HG03565 (cell line): ENCODE results near the gene SLC7A11.
A peak's percentile ranks its signal among the peaks of the same experiment; 100 is the strongest.

Experiments
- ATAC-seq: cut with Tn5 transposase; IDR thresholded peaks from one replicate; pipeline ENCODE4 v1.9.1; 2021; ENCODE audit warnings: mild to moderate bottlenecking, moderate library complexity; ENCODE audit not compliant: unreplicated experiment

The SLC7A11 gene

DNA sequence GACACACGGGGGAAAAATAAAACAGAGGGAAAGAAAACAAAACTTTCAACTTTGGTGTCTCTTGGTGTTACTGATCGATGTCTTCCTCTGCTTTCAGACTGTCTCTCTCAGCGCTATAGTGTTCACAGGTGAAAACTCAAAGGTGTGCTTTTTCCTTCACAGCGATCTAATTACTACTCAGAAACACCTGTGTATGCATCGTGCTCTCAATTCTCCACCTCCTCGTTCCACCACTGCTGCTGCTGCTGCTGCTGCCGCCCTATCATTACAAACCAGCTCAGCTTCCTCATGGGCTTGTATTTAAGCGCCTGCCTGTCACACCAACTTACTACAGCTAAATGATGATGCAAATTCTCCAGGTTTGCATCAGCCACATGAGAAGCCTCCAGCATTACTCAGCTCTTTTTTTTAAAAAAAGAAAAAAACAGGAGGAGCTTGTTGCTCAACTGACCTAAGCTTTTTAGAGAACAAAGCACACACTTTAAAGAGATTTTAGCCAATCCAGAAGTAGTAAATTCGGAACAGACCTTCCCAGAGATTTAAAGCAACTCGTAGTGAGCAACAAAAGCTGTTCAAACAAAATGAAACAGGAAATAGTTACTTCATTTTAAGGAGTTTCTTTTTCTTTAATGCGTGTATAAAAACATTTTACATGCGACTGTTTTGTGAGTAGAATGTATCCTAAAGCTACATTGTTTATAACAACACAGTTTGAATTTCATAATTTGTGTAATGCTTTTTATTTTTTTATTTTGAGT lies at the start of gene SLC7A11:
Gene SLC7A11 (minus strand): TSS at position 274 of the 758 bp plus-strand sequence. CDS start 280 bp downstream, outside the sequence.
- peak; percentile 97 for ATAC-seq

DNA sequence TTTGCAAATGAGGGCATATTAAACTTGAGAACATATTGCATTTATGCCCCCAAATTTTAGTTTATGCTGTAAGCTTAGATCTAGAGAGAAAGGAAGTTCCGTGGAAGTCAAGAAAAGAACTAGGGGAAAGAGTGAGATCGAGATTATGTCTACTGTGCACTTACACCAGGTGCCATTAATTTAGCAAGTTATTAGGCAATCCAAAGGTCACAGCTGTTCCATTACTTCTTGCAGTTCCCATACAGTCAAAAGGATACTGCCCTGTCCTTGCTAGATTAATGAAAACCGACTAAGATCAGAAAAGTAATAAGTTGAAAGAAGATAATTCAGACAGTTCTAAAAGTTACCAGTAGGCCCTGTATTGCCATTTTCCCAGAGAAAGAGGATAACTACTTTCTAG lies 49.3 kb upstream of the SLC7A11 start:
- no peak for ATAC-seq

GRCh38 chr4:138290805-138291204 lies 48.7 kb upstream of the SLC7A11 start:
- ATAC-seq, result no peak

GRCh38 chr4:138279286-138279685 lies 37.1 kb upstream of the SLC7A11 start:
- ATAC-seq, result no peak

DNA sequence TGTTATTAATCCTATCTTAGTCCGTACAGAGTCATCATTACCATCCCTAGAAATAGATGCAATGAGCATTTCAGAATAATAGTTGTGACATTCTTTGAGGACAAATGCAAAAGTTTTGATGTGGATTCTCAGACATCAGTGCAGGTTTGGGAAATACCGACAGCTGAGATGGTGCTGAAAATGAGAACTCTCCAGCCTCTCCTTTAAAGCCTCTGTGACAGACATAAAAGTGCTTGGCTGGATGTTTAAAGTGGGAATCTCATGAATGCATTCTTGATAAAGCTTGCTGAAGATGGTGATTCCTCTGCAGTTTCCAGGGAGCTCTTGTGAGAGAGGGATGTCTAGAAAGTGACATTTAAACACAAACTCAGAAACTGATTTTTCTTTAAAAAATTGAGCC lies 35.0 kb upstream of the SLC7A11 start:
- ATAC-seq, result no peak

DNA sequence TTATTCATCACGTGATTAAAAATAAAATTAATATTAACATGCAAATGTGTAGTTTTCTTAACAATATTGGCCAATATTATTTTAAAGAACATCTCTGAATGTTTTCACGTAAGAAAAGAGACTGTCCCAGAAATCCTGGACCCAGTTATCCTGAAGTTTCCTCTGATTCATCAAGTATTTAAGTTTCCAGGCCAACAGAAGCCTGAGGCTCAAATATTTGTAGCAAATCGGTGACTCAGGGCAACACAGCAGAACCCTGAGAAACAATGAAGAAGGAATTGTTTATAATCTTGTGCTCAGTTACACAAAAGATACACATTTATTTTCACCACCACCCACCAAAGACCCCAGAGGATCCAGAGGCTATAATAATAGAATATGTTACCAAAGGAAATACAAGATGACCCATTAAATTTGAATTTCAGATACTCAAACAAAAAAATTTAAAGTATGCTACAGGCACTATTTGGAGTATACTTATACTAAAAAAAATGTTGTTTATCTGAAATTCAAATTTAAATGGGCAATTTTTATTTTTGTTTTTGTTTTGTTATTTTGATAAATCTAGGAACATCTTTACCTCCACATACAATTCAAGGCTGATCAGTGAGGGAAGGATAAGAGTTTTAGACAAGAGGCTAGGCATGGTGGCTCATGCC lies 33.9 kb upstream of the SLC7A11 start:
- no peak for ATAC-seq

- ATAC-seq, result no peak
Measured at GRCh38 chr4:138275216-138275615, 33.1 kb upstream of the SLC7A11 start.

DNA sequence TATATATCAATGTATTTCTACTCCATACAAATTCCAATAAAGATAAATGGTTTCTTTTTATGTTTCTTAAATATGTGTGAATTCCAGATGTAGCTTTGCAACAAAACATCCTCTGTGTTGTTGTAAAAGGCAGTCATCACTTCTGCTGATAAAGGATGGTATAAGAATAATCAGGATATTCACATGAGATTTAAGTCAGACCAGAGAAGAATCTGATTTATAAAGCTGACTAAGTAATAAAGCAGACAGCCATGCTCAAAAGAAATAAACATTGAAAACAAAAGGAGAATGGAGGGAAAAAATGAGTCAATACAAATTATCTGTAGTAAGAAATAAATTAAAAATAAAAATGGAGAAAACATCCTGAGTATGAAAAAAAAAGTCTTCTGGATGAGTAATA lies 27.0 kb upstream of the SLC7A11 start:
- no peak for ATAC-seq

DNA sequence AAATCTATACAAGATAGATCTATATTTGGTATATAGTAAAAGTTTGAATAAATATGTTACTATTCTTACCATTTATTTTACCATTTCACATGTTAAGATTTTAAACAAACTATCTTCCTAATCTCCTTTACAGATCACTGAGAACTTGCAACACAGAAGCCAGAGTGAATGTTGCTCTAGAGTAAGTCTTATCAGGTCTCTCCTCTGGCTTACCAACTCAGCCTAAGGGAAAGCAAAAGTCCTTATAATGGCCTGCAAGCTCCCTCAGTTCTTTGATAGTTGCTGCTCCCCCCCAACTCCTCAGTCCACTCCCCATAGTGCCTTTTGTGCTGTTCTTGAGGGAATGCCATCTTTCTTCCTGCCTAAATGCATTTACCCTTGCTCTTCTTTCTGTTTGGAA lies 25.7 kb upstream of the SLC7A11 start:
- no peak for ATAC-seq

DNA sequence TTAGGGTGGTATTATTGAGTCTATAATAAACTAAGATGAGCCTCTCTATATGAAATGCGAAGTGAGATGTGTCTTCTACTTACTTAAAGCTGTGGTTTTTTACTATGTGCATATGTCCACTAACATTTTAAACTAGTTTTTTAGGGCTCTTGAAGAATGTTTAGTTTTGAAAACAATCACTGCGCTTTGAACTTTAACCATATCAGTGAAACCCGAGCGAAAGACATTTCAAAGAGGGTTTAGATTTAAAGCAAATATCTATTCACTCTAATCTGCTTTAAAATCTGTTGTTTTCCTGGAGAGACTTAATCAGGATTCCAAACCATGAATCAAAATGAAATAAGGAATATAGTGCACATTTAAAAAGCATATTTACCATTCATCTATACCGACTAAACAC lies 24.8 kb upstream of the SLC7A11 start:
- no peak for ATAC-seq

- no peak for ATAC-seq
Measured at GRCh38 chr4:138263247-138263816, 21.2 kb upstream of the SLC7A11 start.

- no peak for ATAC-seq
Measured at GRCh38 chr4:138262469-138262868, 20.3 kb upstream of the SLC7A11 start.

DNA sequence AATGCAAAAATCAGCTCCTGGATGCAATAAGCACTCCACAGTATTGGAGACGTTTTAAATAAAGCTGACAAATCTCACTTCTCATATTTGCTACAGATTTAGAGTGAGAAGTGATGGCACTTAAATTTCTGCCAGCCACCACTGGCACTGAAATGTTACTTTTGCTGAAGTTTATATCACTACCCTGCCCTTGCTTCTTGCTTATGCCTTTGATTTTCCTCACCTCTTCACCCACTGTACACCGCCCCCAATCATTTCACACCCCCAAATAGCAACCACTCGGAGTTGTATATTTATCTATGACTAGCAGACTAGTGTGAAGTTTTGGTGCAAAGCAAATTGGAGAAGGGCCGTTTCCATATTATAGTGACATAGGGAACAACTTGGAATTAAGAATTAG lies 19.9 kb upstream of the SLC7A11 start:
- ATAC-seq, result no peak

- no peak for ATAC-seq
Measured at GRCh38 chr4:138259824-138260223, 17.7 kb upstream of the SLC7A11 start.

- no peak for ATAC-seq
Measured at GRCh38 chr4:138259271-138259670, 17.1 kb upstream of the SLC7A11 start.

DNA sequence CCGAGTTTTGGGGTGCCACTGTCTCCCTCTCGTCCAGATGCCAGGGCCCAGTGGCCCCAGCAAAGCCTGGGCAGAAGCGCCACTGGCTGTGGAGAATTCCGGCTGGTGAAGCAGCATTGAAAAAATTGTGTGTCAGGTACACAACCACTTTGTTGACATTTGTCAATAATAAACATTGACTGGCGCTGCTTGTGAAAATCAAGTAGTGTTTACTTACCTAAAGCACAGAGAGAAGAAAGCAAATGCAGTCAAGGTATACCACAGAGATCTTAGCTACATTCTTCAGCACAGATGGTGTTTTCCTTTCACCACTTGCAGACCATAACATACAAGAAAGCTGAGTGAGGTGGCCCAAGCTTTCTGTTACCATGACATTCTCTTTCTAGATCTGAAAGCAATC lies 14.5 kb upstream of the SLC7A11 start:
- ATAC-seq, result no peak

DNA sequence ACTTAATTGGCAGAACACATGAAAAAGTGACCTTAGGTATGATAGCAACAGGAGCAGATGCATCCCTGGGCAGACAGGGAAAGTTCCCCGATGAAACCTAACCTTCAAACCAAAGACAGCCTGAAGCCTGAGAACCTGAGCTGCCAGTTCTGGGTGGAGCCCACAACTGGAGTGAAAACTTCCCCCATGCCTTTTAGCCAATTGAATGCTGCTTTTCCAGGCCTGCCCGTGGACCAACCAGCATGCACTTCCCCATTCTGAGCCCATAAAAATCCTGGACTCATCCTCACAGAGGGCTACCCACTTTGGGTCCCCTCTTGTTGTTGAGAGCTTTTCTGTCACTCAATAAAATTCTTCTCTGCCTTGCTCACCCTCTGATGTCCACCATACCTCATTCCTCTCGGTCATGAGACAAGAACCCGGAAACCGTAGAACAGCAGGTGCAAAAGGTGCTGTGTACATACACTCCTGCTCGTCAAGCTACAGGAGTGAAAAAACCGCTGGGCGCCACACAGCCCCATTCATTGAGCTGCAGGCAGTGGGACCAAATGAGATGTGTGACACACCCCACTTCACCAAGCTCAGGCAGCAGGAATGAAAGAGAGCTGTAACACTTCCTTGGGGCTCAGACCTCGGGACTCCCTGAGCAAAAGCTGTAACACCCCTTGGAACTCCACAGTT lies 13.9 kb upstream of the SLC7A11 start:
- no peak for ATAC-seq

DNA sequence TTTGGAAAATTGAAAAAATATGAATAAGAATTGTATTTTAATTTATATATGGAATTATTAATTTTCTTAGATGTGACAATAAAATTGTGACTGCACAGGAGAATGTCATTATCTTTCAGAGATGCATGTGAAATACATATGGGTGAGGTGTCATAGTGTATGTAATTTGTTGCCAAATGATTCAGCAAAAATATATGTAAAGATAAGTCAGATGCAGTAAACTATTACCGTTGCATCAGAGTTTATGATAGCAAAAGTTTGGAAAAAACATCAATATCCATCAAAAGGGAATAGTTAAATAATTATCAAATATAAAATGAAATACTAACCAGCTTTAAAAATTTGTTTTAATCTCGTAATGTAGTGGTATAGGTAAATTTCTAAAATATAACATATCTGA lies 10.4 kb upstream of the SLC7A11 start:
- no peak for ATAC-seq

DNA sequence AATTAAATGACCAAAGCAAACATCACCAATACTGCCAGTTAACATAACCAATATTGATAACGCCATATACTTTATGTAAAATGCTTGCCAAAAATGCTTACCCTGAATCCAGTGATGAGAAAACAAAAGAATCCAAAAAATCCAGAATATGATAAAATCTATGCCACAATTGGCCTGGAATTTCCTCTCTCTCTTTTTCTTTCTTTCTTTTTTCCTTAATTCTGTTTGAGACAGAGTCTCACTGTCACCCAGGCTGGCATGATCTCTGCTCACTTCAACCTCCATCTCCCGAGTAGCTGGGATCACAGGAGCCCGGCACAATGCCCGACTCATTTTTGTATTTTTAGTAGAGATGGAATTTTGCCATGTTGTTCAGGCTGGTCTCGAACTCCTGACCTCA lies 9.8 kb upstream of the SLC7A11 start:
- ATAC-seq, result no peak

DNA sequence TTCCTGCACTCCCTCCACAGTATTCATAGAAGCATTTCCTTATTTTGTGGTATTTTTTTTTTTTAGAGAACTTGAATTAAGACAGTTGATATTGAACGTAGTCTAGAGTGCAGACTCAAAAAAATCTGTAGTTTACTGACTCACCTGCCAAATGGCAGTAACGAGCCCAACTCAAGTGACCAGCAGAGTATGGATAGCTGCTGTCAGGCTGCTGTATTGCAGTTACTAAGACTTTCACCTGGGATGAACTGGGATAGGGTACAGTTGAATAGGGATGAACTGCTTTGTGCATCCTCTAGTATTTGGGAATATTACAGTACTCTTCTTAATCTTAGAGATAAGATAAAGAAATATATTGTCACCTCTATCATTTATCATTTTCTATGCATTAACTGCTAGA lies 7.0 kb upstream of the SLC7A11 start:
- ATAC-seq, result no peak

DNA sequence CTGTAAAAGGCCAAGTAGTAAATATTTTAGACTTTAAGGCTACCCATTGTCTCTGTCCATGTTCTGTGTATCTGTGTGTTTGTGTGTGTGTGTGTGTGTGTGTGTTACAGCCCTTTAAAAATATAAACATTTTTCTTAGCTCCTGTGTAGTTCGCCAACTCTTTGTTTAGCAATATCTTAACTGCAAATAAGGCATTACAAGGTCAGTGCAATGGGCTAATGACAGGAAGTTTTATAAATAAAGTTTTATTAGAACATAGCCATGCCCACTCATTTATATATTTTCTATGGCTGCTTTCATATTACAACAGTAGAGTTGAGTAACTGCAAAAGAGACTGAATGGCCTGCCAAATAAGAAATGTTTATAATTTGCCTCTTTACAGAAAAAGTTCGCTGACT lies 5.9 kb upstream of the SLC7A11 start:
- no peak for ATAC-seq

DNA sequence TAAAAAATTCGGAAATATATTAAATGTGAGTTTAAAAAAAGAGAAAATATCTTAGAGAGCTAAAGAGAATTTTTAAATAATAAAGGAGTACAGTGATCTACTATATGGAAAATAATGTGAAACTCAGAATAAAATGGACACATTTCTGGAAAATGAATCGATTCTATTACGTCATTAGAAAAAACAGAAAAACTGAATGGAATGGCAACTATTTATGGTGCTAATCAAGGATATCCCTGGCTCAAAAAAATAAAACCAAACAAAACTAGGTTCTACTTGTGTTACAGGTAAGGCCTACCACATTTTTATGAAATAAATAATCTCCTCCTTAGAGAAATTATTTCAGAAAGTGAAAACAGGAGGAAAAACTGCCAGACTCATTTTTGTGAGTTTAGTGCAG lies 5.5 kb upstream of the SLC7A11 start:
- no peak for ATAC-seq
